Subcutaneous abdominal adipose tissue (tissue), 5 donors: ENCODE measurements around the gene OTX1.

Source experiments
- H3K27ac ChIP-seq: one replicate; pipeline ENCODE4 v1.7.0; 2013; ENCODE audit warnings: low read depth, mild to moderate bottlenecking, inconsistent platforms, low read length, moderate library complexity
- H3K27me3 ChIP-seq, 5 donors: one replicate each; pipeline ENCODE4 v1.7.0; 2013; ENCODE audit warnings: low read length in 5 of 5, inconsistent platforms in 1 of 5; ENCODE audit not compliant: control insufficient read depth in 5 of 5, insufficient read depth in 4 of 5
- H3K36me3 ChIP-seq, 5 donors: one replicate each; pipeline ENCODE4 v1.7.0; 2013; ENCODE audit warnings: low read length in 5 of 5; ENCODE audit not compliant: control insufficient read depth in 5 of 5, insufficient read depth in 5 of 5
- H3K4me1 ChIP-seq, 5 donors: one replicate each; pipeline ENCODE4 v1.7.0; 2013; ENCODE audit warnings: low read length in 5 of 5, mild to moderate bottlenecking in 3 of 5, moderate library complexity in 1 of 5; ENCODE audit not compliant: control insufficient read depth in 5 of 5, insufficient read depth in 5 of 5
- H3K4me3 ChIP-seq, 5 donors: one replicate each; pipeline ENCODE4 v1.7.0; 2013; ENCODE audit warnings: low read length in 5 of 5, low read depth in 1 of 5
- H3K9ac ChIP-seq, 5 donors: one replicate each; pipeline ENCODE4 v1.7.0; 2013; ENCODE audit warnings: low read length in 5 of 5, mild to moderate bottlenecking in 4 of 5, moderate library complexity in 3 of 5
- H3K9me3 ChIP-seq, 5 donors: one replicate each; pipeline ENCODE4 v1.7.0; 2013; ENCODE audit warnings: low read length in 5 of 5; ENCODE audit not compliant: control insufficient read depth in 5 of 5
- donor health status: healthy.
- donor health status: healthy.
- donor health status: healthy.
- donor health status: healthy.
- donor health status: healthy.

Gene OTX1

GRCh38 chr2:63104482-63104881, 53.9 kb downstream of the OTX1 start:
- H3K9me3 ChIP-seq, result peaks cover 4 to 39% (median 31%) of the 10 kb centered on the region in 5 donors
- no peaks in the 10 kb centered on the region for H3K27me3 ChIP-seq
- no peak overlapping the region for H3K4me3 ChIP-seq
- H3K4me1 ChIP-seq, result no peaks in the 10 kb centered on the region
- no peaks in the 10 kb centered on the region for H3K36me3 ChIP-seq
- H3K27ac ChIP-seq, result no peak overlapping the region
- H3K9ac ChIP-seq, result no peak overlapping the region
